GM21717 (cell line): ENCODE data around the gene ECE1.

Experiments used
- ATAC-seq: cut with Tn5 transposase; IDR thresholded peaks from one replicate; pipeline ENCODE4 v1.9.1; 2021; ENCODE audit warnings: mild to moderate bottlenecking, moderate library complexity; ENCODE audit not compliant: unreplicated experiment

The ECE1 gene

DNA sequence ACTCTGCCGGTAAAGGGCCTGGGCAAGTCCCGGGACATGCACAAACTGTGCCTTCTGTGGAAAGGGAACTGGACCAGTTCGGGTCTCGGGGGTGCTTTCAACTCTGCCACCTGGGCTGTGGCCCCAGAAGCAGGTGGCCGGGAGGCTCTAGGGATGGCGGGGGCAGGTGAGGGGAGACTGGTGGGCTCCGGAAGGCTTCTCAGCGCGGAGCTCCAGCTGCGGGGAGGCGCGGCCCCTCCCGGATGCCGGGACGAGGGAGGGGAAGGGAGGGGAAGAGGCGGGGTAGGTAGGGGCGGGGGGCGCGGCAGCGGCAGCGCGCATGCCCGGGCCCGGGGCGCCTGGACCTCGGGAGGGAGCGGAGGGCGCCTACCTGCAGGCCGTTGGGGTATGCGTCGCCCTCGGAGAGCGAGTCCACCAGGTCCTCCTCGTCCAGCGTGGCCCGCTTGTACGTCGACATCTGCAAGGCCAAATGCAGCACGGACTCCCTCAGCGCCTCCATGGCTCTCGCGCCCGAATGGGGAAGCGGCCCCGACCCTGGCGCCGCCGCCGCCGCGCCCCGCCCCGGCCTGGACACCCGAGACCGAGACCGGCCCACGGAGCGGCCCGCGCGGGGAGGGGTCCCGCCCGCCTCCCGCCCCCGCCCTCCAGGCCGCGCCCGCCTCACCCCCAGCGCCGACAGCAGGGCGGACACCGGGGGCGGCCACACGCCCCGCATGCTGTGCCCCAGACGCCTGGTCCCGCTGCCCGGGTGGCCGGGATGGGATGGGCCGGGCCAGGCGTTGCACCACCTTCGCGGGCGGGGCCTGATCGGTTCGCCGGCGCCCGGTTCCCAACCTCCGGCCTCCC is at the start of gene ECE1:
Gene ECE1 (minus strand): TSS at position 764 of the 846 bp plus-strand sequence. CDS start 49 bp downstream, at position 715.
- no peak for ATAC-seq

DNA sequence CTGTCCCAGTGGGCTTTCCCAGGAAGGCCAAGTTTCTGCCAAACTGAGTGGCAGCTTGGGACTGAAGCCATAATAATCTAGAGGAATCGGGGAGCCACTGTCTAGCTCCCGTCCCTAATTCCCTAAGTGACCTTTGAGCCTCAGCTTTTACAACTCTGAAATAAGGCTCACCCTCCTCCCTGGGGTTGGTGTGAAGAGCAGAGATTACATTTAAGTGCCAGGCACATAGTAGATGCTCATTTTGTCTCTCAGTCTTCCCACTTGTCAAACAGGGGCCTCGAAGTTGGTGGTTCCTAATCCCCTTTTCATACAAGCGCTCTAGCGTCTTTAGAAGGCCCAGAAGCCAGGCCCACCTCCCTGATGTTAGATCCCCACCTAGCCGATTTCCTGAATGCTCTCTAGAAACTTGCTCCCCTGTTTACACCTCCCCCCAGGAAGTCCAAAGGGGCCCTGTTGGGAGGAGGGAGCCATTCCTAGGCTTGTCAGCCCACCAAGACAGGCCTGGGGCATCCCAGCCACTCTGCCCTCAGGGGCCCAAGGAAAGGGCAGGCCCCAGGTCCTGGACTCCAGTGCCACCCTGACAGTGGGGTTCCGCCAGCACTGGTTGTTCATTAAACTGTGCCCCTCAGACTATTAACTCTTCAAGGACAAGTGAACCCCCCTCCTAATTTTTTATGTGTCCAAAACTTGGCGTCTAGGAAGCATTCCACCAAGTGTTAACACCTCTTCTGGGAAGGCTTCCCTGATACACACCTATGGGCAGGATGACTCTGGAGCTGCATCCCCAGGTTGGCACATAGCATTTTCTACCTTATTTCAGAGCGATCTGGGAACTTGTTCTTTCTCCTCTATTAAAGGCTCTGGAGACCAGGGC is 49.3 kb upstream of the ECE1 start:
- no peak for ATAC-seq

DNA sequence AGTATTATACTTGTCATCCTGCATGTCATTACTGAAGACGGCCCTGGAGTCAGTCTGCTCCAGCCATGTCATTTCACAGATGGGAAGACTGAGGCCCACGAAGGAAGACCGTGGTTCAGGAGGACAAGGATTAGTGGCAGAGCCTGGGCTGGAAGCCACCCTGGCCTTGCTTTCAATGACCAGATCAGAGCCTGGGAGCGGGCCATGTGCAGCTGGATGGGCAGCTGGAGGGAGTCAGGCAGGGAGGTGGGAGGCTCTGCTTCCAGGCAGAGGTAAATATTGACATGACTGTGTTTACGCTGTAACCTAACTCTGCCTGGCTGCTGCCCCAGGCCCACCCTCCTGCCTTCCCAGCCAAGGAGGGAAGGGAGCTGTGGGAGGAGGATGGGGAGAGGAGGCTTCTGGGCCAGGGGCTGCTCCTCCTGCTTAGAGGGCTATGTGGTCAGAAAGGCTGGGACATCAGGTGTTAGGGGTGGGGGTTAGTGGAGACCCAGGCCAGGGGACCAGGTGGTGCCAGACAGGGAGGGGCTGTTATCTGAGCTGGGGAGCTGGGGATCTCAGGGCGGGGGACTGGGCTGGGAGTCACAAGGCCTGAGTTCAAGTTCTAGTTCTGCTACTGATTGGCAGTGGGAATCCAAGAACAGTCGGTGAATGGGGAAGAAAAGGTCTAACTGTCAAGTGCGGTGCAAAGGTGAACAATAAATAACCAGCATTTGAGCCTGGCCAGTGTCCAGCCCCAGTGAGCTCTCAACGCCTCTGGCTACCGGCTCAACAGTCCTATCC is 48.5 kb upstream of the ECE1 start:
- no peak for ATAC-seq

DNA sequence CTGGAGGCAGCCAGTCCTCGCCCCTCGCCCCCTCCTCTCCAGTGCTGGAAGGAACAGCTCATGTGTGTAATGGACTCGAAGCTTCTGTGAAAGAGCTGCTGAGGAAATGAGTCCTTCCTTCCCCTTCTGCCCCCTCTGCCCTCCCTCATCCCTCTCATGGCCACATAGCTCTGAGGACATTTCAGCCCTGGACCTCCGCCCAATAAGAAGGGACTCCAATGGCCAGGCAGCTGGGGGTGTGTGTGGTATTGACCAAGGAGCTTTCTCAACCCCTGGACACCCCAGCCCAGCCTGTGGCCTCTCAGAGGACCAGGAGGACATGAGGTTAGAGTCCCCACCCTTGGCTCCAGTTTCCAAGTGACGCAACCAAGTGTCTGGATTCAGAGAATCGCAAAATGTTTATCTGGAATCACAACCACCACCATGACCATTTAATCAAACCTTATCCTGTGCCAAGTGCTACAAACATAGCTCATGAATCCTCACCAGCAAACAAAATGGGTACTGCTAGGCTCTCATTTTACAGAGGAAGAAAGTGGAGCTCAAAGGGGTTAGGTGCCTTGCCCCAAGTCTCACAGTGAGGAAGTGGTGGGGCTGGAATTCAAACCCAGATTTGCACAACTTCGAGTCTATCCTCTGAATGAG is 47.8 kb upstream of the ECE1 start:
- no peak for ATAC-seq

DNA sequence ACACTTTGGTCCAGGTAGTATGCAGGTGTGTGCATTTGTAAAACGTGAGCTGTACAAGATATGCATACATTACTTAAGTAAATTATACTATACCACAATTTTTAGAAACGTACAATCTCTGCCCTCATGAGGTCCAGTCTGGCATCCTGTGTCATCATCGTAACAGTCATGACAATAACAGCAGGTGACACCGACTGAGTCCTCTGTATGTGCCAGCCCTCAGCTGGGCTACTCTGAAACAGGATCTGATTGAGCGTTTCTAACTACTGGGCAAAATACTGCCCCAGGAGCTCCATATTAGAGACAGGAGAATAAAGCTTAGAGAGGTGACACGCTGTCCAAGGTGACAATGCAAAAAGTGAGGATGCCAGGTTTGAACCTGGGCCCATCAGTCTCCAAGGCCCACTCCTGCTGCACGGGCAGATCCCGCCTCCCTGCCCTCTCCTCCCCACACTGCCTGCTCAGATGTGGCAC is 47.2 kb upstream of the ECE1 start:
- no peak for ATAC-seq

DNA sequence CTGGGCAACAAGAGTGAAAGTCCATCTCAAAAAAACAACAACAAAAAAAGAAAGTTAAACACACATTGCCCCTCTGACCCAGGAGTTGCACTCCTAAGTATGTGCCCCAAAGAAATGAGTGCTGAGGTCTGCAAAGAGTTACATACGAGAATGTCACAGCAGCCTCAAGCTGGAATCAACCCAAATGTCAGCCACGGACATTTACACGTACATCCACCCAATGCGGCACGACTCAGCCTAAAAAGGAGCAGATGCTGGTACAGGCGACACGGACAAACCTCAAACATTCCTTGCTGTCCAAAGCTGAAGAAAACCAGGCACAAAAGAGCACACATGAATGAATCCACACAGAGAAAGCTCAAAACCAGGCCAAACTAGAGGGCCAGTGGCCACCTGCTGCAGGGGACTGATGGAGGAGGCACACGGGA is 46.8 kb upstream of the ECE1 start:
- ATAC-seq = no peak

DNA sequence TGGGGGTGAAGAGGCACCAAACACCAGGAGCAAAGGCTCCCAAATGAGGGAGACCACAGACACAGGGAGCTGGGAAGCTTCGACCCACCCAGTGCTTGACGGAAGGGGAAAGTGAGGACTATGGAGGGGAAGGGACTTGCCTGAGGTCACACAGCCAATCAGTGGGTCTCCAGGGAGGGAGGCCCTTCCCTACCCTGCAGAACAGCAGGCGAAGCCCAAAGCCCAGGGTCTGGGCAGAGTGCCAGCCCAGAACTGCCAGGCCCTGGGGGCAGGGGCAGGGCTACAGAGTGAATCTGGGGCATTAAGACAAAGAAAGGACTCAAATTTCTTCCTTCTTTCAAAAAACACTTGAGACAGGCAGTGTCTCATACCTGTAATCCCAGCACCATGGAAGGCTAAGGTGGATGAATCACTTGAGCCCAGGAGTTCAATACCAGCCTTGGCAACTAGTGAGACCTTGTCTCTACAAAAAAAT is 45.5 kb upstream of the ECE1 start:
- ATAC-seq = no peak

DNA sequence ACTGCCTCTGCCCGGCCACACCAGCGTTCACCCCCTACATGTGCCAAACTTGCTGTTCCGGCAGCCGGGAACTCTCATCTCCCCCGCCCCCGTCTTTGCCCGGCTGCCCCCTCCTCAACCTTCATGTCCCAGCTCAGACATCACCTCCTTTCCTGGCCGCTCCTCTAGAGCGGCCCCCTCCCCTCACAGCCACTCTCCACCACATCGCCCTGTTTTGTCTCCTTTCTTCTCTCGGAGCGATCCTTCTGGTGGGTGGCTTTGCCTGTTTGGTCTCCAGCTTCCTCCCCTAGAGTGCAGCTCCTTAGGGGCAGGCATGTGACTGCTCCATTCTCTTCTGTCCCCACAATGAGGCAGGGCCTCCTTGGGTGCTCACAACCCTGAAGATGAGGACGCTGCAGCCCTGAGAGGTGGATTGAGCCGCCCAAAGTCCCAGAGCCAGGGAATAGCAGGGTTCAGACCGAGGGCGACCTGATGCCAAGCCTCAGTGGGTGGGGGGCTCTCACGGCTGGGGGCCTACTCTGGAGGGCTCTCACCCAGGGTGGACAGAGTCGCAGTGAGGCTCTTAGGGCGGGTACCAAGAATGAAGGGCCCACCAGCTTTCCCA is 44.9 kb upstream of the ECE1 start:
- no peak for ATAC-seq

DNA sequence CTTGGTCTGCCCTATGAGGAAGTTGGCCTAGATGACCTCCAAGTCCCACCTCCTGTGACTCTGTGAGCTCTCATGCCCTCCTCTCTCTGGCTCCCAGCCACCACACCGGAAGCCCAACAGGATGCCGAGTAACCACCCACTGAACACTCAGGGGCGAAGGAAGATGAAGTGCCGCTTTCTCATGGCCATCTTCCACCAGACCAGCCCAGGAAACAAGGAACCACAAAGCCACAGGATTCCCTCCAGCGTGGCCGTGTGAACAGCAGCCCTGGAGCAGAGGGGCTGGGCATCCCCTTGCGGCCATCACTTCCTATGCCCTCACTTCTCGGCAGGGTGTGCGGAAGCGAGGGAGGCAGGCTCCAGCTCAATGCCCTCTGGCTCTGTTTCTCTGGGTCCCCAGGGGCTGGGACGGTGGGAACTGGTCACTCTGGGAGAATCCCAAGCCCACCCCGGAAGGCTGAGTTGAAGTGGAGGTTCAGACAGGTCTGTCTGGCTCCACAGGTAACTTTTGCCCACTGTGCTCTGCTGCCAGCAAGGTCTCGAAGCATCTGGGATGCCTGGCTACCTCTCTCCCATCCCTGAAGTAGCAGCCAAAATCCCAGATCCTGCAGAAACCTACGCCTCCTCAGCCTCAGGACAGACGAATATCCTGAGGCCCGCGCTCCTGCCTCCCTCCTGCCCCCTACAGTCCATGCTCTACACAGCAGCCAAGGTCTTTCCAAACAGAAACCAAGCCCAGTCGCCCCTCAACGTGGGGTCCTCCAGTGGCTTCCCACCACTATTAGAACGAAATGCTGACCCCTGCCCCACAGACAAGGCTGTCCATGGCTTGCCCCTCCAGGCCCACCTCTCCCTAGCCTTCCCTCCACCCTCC is 44.2 kb upstream of the ECE1 start:
- peak; percentile 68 for ATAC-seq

DNA sequence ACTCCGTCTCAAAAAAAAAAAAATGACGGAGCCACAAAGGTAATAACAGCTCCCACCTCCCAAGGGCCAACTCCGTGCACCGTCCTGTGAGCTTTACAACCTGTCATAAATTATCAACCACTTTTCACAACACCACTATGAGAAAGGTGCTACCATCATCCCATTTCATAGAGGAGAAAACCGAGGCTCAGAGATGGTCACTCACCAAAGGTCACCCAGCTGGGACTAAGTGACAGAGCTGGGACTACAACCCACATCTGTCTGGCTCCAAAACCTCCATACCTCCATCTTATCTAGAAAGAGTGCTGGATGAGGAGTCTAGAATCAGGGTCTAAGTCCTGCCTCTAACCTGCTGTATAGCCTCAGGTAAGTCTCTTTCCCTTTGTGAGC is 43.6 kb upstream of the ECE1 start:
- no peak for ATAC-seq

DNA sequence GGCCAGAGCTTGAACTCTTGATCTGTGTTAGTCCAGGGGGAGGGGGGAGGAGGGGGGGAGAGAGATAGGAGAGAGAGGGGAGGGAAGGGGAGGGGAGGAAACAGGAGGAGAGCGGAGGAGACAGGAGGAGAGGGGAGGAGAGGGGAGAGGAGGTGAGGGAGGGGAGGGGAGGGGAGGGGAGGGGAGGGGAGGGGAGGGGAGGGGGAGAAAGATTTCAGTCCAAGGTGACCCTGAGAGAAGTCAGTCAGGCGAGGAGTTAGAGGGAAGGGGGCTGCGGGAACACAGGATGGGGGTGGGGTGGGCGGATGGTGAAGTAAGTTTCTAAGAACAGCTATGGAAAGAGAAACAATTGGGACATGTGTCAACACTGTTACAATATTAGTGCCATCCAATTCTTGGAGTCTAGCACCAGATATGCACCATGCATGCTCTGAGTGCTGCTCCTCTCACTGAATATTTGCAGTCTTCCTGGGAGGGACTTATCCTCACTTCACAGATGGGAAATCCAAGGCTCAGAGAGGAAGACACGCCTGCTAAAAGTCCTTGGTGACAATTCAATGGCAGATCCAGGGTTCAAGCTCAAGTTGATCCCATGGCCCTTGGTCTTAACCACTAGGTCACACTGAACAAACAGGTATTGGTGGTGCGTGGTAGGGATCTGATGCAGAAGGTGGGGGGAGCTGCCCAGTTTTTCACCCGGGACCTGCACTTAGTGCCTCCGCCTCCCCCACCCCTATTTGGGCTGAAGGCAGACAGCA is 42.5 kb upstream of the ECE1 start:
- ATAC-seq = no peak

DNA sequence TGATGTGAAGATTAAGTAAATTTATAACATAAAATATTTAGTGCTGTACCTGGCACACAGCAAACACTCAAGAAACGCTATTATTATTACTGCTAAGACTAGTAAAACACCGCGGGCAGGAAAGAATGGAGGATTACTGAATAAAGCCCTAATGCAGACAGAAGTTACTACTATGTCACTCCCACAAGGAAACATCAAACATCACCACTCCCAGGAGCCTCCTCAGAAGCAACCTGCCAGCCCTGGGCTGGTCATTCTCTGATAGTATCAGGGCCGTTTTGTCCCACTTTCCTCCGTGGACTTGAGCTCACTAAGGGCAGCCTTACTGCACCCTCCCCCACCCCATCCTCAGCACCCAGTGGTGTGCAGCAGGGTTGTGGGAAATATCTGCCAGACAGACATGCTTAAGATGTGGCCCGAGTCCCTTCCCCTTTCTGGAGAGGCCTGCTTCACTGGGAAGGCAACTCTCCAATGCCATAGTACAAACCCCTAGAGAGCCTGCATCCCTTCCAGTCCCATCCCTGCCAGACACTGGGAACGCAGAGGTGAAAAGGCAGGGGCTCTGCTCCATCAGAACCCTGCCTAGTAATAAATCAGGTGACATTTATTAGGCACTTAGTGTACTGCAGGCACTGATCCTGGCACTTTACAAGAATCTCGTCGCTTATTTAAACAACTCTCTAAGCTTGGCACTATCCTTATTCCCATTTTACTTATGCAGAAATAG is 41.7 kb upstream of the ECE1 start:
- no peak for ATAC-seq

DNA sequence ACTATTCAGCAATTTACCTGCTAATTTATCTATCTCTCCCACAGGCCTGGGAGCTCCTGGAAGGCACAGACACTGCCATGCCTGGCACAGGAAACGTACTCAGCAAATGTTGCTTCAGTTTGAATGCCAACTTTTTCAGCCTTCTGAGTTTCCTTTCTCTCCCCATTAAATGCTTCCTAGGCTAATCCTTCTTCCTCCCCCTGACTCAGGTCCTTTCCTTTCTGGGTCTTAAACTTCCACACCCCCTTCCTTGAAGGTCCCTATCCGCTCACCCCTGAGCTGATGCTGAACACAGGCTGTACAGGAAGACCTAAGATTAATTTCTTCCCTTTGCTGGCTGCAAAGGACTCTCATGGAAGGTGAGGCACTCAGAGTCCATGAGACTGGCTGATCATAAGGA is 40.3 kb upstream of the ECE1 start:
- no peak for ATAC-seq

DNA sequence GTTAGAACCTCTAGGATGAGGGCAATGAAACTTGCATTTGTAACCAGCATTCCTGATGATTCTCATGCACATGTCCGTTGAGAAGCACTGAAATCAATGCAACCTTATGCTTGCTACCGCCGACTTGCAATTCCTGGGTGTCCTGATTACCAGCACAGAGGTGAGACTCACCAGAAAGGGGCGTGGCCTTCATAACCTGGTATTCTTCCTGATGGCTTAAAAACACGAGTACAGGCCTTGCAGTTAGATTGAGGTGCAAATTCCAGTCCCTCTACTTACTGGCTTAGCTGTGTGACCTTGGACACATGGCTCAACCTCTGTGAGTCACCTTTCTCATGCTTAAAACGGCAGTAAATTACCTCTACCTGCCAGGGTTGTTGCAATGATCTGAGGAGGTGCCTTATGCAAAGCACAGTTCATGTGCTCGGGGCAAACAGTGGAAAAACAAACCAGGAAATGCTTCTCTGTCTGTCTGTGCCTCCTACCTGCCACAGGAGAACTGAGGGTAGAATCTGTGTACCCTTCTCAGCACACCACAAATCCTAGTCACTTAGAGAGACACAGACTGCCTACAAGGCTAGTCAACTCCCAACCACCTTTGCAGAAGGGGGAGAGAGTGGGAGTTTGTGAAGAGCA is 39.1 kb upstream of the ECE1 start:
- ATAC-seq = no peak

DNA sequence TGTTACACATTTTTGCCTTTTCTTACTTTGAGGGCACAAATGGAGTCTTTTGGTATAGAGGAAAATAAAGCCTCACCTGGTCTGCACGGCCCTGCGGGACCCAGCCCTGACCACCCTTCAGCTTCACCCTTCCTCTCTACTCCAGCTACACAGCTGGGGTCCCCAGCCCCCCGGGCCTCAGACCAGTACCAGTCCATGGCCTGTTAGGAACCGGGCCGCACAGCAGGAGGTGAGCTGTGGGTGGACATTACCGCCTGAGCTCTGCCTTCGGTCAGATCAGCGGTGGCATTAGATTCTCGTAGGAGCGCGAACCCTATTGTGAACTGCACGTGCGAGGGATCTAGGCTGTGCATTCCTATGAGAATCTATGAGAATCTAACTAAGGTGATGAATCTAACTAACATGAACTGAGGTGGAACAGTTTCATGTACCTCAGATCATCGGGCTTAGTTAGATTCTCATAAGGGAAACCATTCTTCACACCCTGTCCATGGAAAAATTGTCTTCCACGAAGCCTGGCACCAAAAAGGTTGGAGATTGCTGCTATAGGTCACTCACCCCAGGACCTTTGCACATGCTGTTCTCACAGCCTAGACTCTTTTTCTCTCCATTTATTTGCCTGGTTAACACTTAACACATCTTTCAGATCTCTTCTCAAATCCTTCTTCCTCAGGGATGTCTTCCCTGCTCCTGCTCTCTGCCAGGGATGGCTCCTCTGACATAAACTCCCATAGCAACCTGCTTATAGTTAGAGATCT is 37.5 kb upstream of the ECE1 start:
- ATAC-seq = no peak

DNA sequence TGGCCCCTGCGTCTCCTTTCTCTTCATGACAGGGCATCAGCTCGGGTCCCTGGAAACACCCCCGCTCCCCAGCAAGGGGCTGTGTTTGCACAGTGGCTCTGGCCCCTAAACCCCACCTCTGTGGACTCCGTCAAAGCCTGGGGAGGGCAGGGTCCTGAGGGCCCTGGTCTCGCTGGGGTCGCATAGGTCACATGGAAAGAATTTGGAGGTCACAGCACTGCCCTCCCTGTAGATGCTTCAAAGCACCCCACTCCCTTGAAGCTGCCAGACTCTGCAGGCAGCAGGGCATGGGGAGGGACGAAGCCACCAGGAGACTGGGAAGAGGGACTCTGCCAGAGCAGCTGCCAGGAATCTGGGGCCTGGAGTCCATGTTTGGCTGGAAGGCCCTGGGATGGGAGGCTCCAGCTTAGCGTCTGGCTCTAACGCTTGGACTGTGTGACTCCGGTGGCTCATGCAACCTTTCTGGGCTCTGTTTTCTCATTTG is 36.6 kb upstream of the ECE1 start:
- ATAC-seq = no peak
